HG02943 (cell line): ENCODE results near the gene SHCBP1L.
"Not testable (repeated sequence)": the region's sequence is repeated elsewhere in the genome, so short reads cannot be mapped to it uniquely, and the experiment has no call there.

Source experiments
- ATAC-seq: cut with Tn5 transposase; IDR thresholded peaks from one replicate; pipeline ENCODE4 v1.9.1; 2021; ENCODE audit warnings: mild to moderate bottlenecking, low read depth, moderate library complexity; ENCODE audit not compliant: unreplicated experiment

SHCBP1L gene

GRCh38 chr1:182965861-182966260, 12.9 kb upstream of the SHCBP1L start:
- ATAC-seq: no peak

GRCh38 chr1:182965096-182965495, 12.1 kb upstream of the SHCBP1L start:
- ATAC-seq: no peak

GRCh38 chr1:182962554-182963115, 9.7 kb upstream of the SHCBP1L start:
- no peak for ATAC-seq

- no peak for ATAC-seq
These were observed 7.1 kb upstream of the SHCBP1L start for GRCh38 chr1:182960046-182960445.

- ATAC-seq: no peak
These were observed 5.0 kb upstream of the SHCBP1L start for GRCh38 chr1:182957902-182958395.

GRCh38 chr1:182956708-182957365, 3.9 kb upstream of the SHCBP1L start:
- no peak for ATAC-seq

- no peak for ATAC-seq
These were observed 2.9 kb upstream of the SHCBP1L start for GRCh38 chr1:182955596-182956588.

- ATAC-seq: no peak
These were observed 860 bp upstream of the SHCBP1L start for GRCh38 chr1:182953826-182954225.

- not testable (repeated sequence) for ATAC-seq
These were observed 9.6 kb downstream of the SHCBP1L start for GRCh38 chr1:182943336-182943735.

GRCh38 chr1:182942145-182942544, 10.8 kb downstream of the SHCBP1L start:
- ATAC-seq: not testable (repeated sequence)

- no peak for ATAC-seq
These were observed 13.6 kb downstream of the SHCBP1L start for GRCh38 chr1:182939413-182939812.

- ATAC-seq: no peak
These were observed 17.2 kb downstream of the SHCBP1L start for GRCh38 chr1:182935716-182936115.

GRCh38 chr1:182930985-182931384, 22.0 kb downstream of the SHCBP1L start:
- no peak for ATAC-seq

GRCh38 chr1:182927693-182928433, 25.1 kb downstream of the SHCBP1L start:
- ATAC-seq: no peak

- ATAC-seq: no peak
These were observed 27.3 kb downstream of the SHCBP1L start for GRCh38 chr1:182925661-182926060.

GRCh38 chr1:182917378-182917777, 35.6 kb downstream of the SHCBP1L start:
- no peak for ATAC-seq

- ATAC-seq: no peak
These were observed 39.6 kb downstream of the SHCBP1L start for GRCh38 chr1:182913401-182913800.

GRCh38 chr1:182910143-182910542, 42.8 kb downstream of the SHCBP1L start:
- no peak for ATAC-seq

- ATAC-seq: no peak
These were observed 43.4 kb downstream of the SHCBP1L start for GRCh38 chr1:182909578-182909977.

GRCh38 chr1:182905321-182905720, 47.6 kb downstream of the SHCBP1L start:
- ATAC-seq: no peak
